H9 (cell line): ENCODE data around the gene ERCC6L. TPM values are rescaled to one million over a fixed set of nuclear protein-coding genes. Genes with fewer than 3 reads are reported as not detected.

Experiments used
- DNase-seq: peaks from one replicate; pipeline ENCODE4 v3.0.0-alpha.2; 2017
- H2AFZ ChIP-seq: one replicate; pipeline ENCODE4 v1.6.1; 2013; ENCODE audit warnings: mild to moderate bottlenecking, low read length, control low read depth, moderate library complexity
- H2AK5ac ChIP-seq: 2 replicates; pipeline ENCODE4 v1.6.1; 2013; ENCODE audit warnings: low read length, control low read depth, mixed read lengths; ENCODE audit not compliant: insufficient read length
- H2BK120ac ChIP-seq: one replicate; pipeline ENCODE4 v1.6.1; 2013; ENCODE audit warnings: low read depth, mild to moderate bottlenecking, low read length, control low read depth, inconsistent platforms; ENCODE audit not compliant: poor library complexity, severe bottlenecking
- H2BK12ac ChIP-seq: 2 replicates; pipeline ENCODE4 v1.6.1; 2013; ENCODE audit warnings: low read length, control low read depth, mixed read lengths, low read depth; ENCODE audit not compliant: insufficient read length
- H2BK15ac ChIP-seq: 2 replicates; pipeline ENCODE4 v1.6.1; 2013; ENCODE audit warnings: low read depth, low read length, control low read depth
- H2BK20ac ChIP-seq: one replicate; pipeline ENCODE4 v1.6.1; 2013; ENCODE audit warnings: low read depth, mild to moderate bottlenecking, low read length, control low read depth, inconsistent platforms; ENCODE audit not compliant: poor library complexity, severe bottlenecking
- H2BK5ac ChIP-seq: 2 replicates; pipeline ENCODE4 v1.6.1; 2013; ENCODE audit warnings: low read length, control low read depth, mixed read lengths; ENCODE audit not compliant: insufficient read length
- H3K14ac ChIP-seq: 2 replicates; pipeline ENCODE4 v1.6.1; 2013; ENCODE audit warnings: low read length, control low read depth; ENCODE audit not compliant: insufficient read depth
- H3K18ac ChIP-seq: 2 replicates; pipeline ENCODE4 v1.6.1; 2013; ENCODE audit warnings: low read depth, mild to moderate bottlenecking, mixed read lengths, low read length, control low read depth; ENCODE audit not compliant: insufficient read length
- H3K23ac ChIP-seq: 2 replicates; pipeline ENCODE4 v1.6.1; 2013; ENCODE audit warnings: low read length, control low read depth, mixed read lengths, low read depth; ENCODE audit not compliant: insufficient read length
- H3K23me2 ChIP-seq: 2 replicates; pipeline ENCODE4 v1.6.1; 2013; ENCODE audit warnings: low read depth, mild to moderate bottlenecking, mixed read lengths, low read length, control low read depth; ENCODE audit not compliant: insufficient read length, poor library complexity, severe bottlenecking
- H3K27ac ChIP-seq: 2 replicates; pipeline ENCODE4 v1.5.1; 2013; ENCODE audit warnings: low read length, control low read depth, mixed read lengths, low read depth; ENCODE audit not compliant: insufficient read length
- H3K27me3 ChIP-seq: 2 replicates; pipeline ENCODE4 v1.6.1; 2013; ENCODE audit warnings: low read length, control low read depth, inconsistent platforms; ENCODE audit not compliant: insufficient read depth
- H3K4ac ChIP-seq: 2 replicates; pipeline ENCODE4 v1.6.1; 2013; ENCODE audit warnings: low read depth, mild to moderate bottlenecking, control low read depth, inconsistent platforms, low read length, moderate library complexity
- H3K4me1 ChIP-seq: 2 replicates; pipeline ENCODE4 v1.6.1; 2013; ENCODE audit warnings: low read length, control low read depth, inconsistent platforms; ENCODE audit not compliant: insufficient read depth
- H3K4me2 ChIP-seq: 2 replicates; pipeline ENCODE4 v1.6.1; 2013; ENCODE audit warnings: low read length, control low read depth, mixed read lengths; ENCODE audit not compliant: insufficient read length, insufficient read depth
- H3K56ac ChIP-seq: 2 replicates; pipeline ENCODE4 v1.6.1; 2013; ENCODE audit warnings: low read depth, mild to moderate bottlenecking, mixed read lengths, low read length, control low read depth; ENCODE audit not compliant: insufficient read length
- H3K79me1 ChIP-seq: 2 replicates; pipeline ENCODE4 v1.6.1; 2013; ENCODE audit warnings: low read depth, mild to moderate bottlenecking, moderate library complexity, low read length, control low read depth, inconsistent platforms; ENCODE audit not compliant: insufficient read depth, poor library complexity, severe bottlenecking
- H3K79me2 ChIP-seq: 2 replicates; pipeline ENCODE4 v1.6.1; 2013; ENCODE audit warnings: low read length, control low read depth, inconsistent platforms; ENCODE audit not compliant: insufficient read depth
- H3K9ac ChIP-seq: 2 replicates; pipeline ENCODE4 v1.6.1; 2013; ENCODE audit warnings: low read length, control low read depth, mixed read lengths; ENCODE audit not compliant: insufficient read length; ENCODE audit errors: extremely low read depth
- H3K9me3 ChIP-seq: one replicate; pipeline ENCODE4 v1.6.1; 2013; ENCODE audit warnings: low read depth, low read length, inconsistent platforms; ENCODE audit not compliant: control insufficient read depth
- H3T11ph ChIP-seq: one replicate; pipeline ENCODE4 v1.6.1; 2013; ENCODE audit warnings: mild to moderate bottlenecking, low read length, control low read depth, inconsistent platforms
- H4K20me1 ChIP-seq: one replicate; pipeline ENCODE4 v1.6.1; 2013; ENCODE audit not compliant: control insufficient read depth, insufficient read length, insufficient read depth
- H4K5ac ChIP-seq: 2 replicates; pipeline ENCODE4 v1.6.1; 2013; ENCODE audit warnings: low read depth, mild to moderate bottlenecking, mixed read lengths, low read length, control low read depth; ENCODE audit not compliant: insufficient read length
- H4K8ac ChIP-seq: replicated peaks from 2 replicates; pipeline ENCODE4 v1.6.1; 2013; ENCODE audit warnings: low read length, control low read depth, mixed read lengths, low read depth; ENCODE audit not compliant: insufficient read length
- H4K91ac ChIP-seq: 2 replicates; pipeline ENCODE4 v1.6.1; 2013; ENCODE audit warnings: low read depth, mild to moderate bottlenecking, moderate library complexity, mixed read lengths, low read length, control low read depth; ENCODE audit not compliant: insufficient read length
- H3K27ac Mint-ChIP-seq, 3 experiments: 2 replicates in 2 of 3; 3 replicates in 1 of 3; pipeline ENCODE4 v1.8.0; 2020 to 2021; ENCODE audit warnings: mixed read lengths in 3 of 3, mild to moderate bottlenecking in 1 of 3, moderate library complexity in 1 of 3
- H3K27me3 Mint-ChIP-seq: 2 replicates; pipeline ENCODE4 v1.8.0; 2021; ENCODE audit warnings: low read depth, mild to moderate bottlenecking, moderate library complexity, mixed read lengths
- H3K36me3 Mint-ChIP-seq, 3 experiments: 2 replicates in 2 of 3; 3 replicates in 1 of 3; pipeline ENCODE4 v1.8.0; 2020 to 2021; ENCODE audit warnings: low read depth in 3 of 3, mixed read lengths in 3 of 3; ENCODE audit not compliant: insufficient read depth in 1 of 3
- H3K4me1 Mint-ChIP-seq, 2 experiments: 2 replicates each; pipeline ENCODE4 v1.8.0; 2020; ENCODE audit warnings: mixed read lengths in 2 of 2
- H3K4me3 Mint-ChIP-seq, 2 experiments: 2 replicates in 1 of 2; 3 replicates in 1 of 2; pipeline ENCODE4 v1.8.0; 2020 to 2021; ENCODE audit warnings: mild to moderate bottlenecking in 2 of 2, mixed read lengths in 2 of 2, moderate library complexity in 1 of 2
- H3K9me3 Mint-ChIP-seq, 2 experiments: 2 replicates in 1 of 2; 3 replicates in 1 of 2; pipeline ENCODE4 v1.8.0; 2020; ENCODE audit warnings: mild to moderate bottlenecking in 2 of 2, mixed read lengths in 2 of 2, moderate library complexity in 1 of 2
- WGBS: extraction: QIAGEN DNeasy Blood & Tissue Kit; methylation state at CpG from one replicate; pipeline ENCODE4 v1.1.7; 2013; ENCODE audit warnings: missing lambda C conversion rate, low lambda C conversion rate, mixed read lengths; ENCODE audit not compliant: insufficient read length; ENCODE audit errors: extremely low coverage; 5-methylcytosine and 5-hydroxymethylcytosine counted together
- total RNA-seq: library from RNA; stranded (reverse); gene quantifications from 2 replicates; pipeline ENCODE4 v1.2.1, GENCODE V29; 2021
- TF ChIP-seq, protein P1 (sequence below): fragments of 200-600 bp; sonication (generic); conservative IDR thresholded peaks from 3 replicates; pipeline ENCODE4 v1.8.0; 2021; ENCODE audit warnings: antibody characterized with exemption, mild to moderate bottlenecking

Gene ERCC6L
- total RNA-seq, 1 experiment from 2014 or later: 18.1 TPM

GRCh38 chrX:72243472-72243871 is 4.6 kb upstream of the ERCC6L start:
- Histone ChIP-seq H4K20me1 (no peaks in the 10 kb centered on the region), H3K4ac (no peak overlapping the region), H3K23me2 (no peaks in the 10 kb centered on the region), H2AFZ (no peak overlapping the region), H2BK12ac (no peak overlapping the region), H3K9me3 (peaks cover 34% of the 10 kb centered on the region), H3K27ac (no peak overlapping the region), H3K79me1 (no peaks in the 10 kb centered on the region), H2BK5ac (no peak overlapping the region), H3T11ph (no peak overlapping the region), H2BK20ac (no peak overlapping the region), H3K56ac (no peak overlapping the region), H4K91ac (no peak overlapping the region), H3K14ac (no peak overlapping the region), H3K18ac (no peak overlapping the region), H4K5ac (no peak overlapping the region), H2AK5ac (no peak overlapping the region), H3K23ac (no peak overlapping the region), H2BK120ac (no peak overlapping the region), H3K9ac (no peak overlapping the region), H3K4me1 (no peaks in the 10 kb centered on the region), H3K4me2 (no peak overlapping the region), H2BK15ac (no peak overlapping the region), H3K27me3 (no peaks in the 10 kb centered on the region), H3K79me2 (no peaks in the 10 kb centered on the region), H4K8ac (no peak overlapping the region)
- no peak overlapping the region for H3K4me3 Mint-ChIP-seq
- H3K27me3 Mint-ChIP-seq: no peaks in the 10 kb centered on the region
- DNase-seq: no peak
- H3K27ac Mint-ChIP-seq: no peak overlapping the region
- no peaks in the 10 kb centered on the region for H3K4me1 Mint-ChIP-seq
- peaks cover 73 to 80% of the 10 kb centered on the region in 2 experiments for H3K9me3 Mint-ChIP-seq
- TF ChIP-seq, protein P1, sequence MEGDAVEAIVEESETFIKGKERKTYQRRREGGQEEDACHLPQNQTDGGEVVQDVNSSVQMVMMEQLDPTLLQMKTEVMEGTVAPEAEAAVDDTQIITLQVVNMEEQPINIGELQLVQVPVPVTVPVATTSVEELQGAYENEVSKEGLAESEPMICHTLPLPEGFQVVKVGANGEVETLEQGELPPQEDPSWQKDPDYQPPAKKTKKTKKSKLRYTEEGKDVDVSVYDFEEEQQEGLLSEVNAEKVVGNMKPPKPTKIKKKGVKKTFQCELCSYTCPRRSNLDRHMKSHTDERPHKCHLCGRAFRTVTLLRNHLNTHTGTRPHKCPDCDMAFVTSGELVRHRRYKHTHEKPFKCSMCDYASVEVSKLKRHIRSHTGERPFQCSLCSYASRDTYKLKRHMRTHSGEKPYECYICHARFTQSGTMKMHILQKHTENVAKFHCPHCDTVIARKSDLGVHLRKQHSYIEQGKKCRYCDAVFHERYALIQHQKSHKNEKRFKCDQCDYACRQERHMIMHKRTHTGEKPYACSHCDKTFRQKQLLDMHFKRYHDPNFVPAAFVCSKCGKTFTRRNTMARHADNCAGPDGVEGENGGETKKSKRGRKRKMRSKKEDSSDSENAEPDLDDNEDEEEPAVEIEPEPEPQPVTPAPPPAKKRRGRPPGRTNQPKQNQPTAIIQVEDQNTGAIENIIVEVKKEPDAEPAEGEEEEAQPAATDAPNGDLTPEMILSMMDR: no peak
- WGBS: no CpG with 5 or more reads among the region's 3 CpGs
- H3K36me3 Mint-ChIP-seq: peaks cover 0 to 2% (median 0%) of the 10 kb centered on the region in 3 experiments; a peak in 2 of 7 replicates
